GM18526 (cell line): ENCODE data around the gene PDE1C.

Source experiments
- POLR2A ChIP-seq: IDR thresholded peaks from 3 replicates; pipeline ENCODE4 v1.6.1; 2011; ENCODE audit not compliant: insufficient read length; ENCODE audit errors: extremely low read depth

PDE1C gene

DNA sequence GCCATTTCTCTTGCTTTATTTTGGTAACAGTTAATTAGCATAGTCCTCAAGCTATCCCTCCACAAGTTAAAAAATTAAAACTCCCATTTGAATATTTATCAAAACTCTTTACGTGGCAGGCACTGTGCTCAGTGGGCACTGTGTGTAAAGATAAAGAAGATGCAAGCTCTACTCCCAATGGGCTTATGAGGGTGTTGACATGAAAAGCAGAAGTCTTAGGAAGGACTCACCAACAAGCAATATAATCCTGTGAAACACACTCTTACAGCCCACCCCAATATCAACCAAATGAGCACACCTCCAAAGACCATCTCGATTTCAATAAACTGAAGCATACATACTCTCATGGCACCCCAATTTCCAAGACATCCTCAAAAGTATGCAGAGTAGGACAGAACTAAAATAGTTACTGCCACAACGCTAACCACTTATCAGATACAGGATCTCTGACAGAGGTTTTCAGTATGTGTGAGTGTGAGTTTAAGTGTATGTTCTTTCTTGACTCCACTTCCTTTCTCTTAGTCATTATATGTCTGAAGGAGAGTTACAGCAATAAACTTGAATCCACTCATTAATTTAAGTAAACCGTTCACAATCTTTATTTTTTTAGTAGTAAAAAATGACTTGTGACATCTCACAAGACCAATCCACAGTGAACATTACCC lies 120.0 kb downstream of the PDE1C start:
- TF ChIP-seq POLR2A, result no peak

GRCh38 chr7:31948029-31948428 lies 122.2 kb downstream of the PDE1C start:
- TF ChIP-seq POLR2A, result no peak

GRCh38 chr7:31940167-31940566 lies 130.0 kb downstream of the PDE1C start:
- TF ChIP-seq POLR2A, result no peak

DNA sequence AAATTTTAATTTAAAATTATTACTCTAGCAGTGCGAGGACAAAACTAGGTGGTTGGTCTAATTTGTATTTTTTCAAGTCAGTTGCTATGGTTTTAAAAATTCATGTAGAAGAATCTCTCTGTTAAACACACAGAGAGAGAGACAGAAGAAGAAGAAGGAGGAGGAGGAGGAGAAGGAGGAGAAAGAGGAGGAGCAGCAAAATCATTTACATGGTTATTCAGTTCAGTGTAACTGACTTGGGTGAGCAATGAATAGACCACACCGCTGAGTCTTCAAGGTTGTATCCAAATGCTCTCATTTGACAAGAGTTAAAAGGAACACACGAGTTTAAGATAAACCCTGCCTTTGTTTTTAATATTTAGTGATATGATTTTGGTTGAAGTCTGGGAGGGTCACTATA lies 131.1 kb downstream of the PDE1C start:
- TF ChIP-seq POLR2A, result no peak

DNA sequence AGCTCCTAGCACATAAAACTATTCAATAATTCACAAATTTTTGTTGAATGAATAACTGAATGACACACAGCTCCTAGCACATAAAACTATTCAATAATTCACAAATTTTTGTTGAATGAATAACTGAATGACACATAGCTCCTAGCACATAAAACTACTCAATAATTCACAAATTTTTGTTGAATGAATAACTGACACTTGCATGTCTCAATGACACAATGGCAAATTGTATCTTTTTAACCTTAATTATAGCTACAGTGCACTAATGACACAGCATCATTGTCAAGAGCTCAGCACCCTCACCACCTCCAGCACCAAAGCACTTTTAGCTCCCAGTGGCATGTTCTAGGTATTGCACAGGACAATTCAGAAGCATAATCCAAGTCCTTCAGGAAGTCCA lies 131.6 kb downstream of the PDE1C start:
- no peak for TF ChIP-seq POLR2A

GRCh38 chr7:31937982-31938381 lies 132.2 kb downstream of the PDE1C start:
- no peak for TF ChIP-seq POLR2A

GRCh38 chr7:31935124-31936054 lies 134.8 kb downstream of the PDE1C start:
- TF ChIP-seq POLR2A, result no peak

DNA sequence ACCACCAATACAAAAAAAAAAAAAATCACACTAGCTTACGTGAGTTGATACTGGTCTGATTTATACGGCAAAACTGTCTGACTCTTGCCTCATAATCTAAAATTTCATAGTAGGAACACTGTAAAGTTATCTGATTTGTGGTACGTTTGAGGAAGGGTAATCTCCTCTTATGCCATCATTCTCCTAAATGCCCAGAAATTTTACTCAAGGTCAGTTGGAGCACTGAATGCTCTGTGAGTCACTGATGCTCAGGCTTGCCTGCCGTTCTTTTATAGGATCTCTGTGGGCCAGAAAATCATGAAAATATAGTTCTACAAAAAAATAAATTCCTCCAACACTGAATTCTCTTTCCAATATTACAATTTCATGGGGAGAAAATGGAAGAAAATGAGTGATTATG lies 135.7 kb downstream of the PDE1C start:
- TF ChIP-seq POLR2A, result no peak

DNA sequence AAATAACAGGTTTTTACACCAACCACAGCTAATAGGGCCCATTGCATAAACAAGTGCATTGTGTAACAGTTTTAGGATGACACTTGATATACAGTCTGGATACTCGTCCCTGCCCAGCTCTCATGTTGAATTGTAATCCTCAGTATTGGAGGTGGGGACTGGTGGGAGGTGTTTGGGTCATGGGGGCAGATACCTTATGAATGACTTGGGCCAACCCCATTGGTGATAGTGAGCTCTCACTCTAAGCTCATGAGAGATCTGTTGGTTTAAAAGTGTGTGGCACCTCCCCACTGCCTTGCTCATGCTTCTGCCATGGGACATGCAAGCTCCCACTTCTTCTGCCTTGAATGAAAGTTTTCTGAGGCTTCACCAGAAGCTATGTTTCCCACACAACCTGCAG lies 136.7 kb downstream of the PDE1C start:
- TF ChIP-seq POLR2A, result no peak

- TF ChIP-seq POLR2A, result no peak
These were observed 143.1 kb downstream of the PDE1C start for GRCh38 chr7:31926991-31927584.

DNA sequence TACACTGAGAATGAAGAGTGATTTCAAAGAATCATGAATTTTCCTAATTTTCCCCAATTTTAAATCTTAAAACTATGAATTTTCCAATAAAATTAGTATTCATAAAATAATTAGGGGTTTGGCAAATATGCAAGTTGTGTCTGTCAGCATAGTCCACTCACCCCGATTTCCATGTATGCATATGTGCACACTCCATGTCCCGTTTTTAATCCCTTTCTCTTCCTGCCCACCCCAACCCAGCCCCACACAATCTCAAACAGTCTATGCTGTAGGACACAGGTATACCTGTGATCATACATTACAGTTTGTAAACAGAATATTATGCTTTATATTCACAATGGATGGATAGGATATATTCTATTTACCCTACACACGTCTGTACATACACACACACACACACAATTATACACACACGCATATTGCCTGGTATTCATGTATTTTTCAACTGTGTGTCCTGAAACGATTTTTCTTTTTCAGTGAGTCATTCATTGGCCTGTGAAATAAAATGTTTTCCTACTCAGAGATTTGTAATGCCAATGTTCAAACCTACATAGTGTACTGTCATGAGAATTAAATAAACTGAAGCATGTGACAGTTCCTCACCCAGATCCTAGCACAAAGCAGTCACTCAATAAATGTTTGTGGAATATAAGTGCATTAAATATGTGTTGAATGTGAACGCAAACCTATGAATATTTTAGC lies 144.3 kb downstream of the PDE1C start:
- no peak for TF ChIP-seq POLR2A

DNA sequence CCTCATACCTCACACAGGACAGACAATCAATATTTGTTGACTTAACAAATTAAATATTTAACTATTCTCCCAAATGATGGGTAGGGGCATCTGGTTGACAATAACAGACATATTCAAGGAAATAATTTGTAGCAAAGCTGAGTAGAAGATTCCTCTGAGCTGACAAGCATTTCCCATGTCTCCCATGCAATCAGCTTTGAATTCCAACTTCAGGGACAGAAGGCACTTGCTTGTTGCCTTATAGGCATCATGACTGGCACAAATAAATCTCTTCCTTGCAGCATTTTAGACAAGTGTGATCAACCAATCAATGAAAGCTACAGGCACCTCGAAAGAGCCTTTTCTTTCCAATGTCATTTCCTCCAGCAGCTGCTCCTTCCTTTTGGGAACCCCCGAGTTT lies 146.0 kb downstream of the PDE1C start:
- no peak for TF ChIP-seq POLR2A

DNA sequence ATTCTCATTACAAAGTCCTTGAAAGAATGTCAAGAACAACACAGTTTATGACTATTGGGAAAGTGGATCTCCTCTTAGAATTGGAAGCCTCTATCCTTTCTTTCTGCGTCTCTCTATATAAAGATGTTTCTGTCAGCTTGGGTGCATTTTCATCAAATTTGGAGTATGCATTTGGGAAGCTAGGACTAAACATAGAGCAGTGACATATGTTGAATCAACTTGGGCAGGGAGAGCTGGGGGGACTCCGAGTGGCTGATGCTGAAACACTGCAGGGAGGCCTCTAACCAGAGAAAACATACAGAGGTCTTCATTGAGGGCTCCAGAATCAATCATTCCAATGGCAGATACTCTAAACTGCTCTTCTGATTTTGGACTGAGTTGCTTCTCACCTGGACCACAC lies 147.4 kb downstream of the PDE1C start:
- no peak for TF ChIP-seq POLR2A

- no peak for TF ChIP-seq POLR2A
These were observed 149.2 kb downstream of the PDE1C start for GRCh38 chr7:31921047-31921446.

DNA sequence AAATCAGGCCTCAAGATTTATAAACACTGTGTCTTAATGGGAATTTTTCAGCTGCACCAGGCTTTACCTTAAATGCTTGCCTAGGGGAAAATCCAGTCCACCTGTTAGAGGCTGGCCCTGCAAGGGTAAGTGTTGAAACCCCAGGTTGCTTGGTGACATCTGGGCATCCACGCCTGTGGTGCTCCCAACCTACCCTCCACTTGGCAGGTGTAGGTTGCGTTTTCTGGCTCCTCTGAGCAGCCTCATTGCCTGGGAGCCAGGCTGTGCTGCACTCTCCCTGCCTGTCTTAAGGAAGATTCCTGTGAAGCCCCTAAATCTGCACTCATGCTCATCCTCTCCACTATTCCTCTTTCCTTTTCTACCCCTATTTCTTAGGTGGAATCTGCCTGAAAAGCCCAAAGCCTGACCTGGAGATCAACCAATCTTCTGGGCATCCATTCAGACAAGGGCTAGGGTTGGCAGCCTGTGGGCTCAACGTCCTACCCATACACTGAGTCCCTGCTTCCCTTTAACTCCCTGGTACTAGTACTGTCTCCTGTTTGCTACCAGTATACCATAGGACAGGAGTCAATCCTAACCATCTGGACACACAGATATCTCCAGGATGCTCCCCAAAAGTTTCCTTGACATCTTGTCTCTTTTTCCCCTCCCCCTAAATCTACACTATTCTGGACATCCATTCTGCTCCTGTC lies 150.4 kb downstream of the PDE1C start:
- no peak for TF ChIP-seq POLR2A

DNA sequence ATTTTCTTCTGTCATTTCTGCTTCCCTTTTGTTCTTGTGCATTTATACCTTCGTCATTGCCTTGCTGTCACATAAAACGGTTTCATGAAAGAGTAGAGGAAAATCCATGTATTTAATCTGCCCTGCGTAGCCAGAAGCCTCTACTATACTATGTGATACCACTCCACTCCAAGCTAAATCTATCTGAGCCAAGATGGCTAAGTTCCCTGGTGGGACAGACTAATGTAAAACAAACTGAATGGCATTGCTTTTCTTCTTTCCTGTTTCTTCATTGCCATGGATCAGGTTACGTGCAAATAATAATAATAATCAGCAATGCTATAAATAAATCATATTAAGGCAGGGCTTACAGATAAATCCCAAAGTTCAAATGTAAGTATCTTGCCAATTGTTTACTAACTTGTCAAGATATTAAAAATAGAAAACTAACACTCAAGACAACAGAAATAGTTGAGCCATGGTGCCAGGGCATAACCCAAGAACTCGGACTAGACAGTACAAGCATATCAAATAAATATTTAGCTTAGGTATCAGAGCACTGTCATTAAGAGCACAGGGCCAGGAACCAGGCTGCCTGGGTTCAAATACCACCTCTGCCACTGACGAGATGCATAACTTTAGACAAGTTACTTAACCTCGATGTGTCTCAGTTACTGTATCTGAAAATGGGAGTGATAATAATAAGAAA lies 151.4 kb downstream of the PDE1C start:
- TF ChIP-seq POLR2A, result no peak
